SK-N-SH treated with all-trans-retinoic acid at 6 μM for 48 hours (cell line): Measurements from ENCODE around the gene ETV6.

Source experiments
- ATAC-seq: fragments of 200-7000 bp; cut with Tn5 transposase; 3 replicates; pipeline ENCODE4 v1.9.1; 2020; ENCODE audit warnings: mild to moderate bottlenecking, moderate library complexity
- BACH2 ChIP-seq: fragments of 250-450 bp; sonication (Bioruptor Pico); IDR thresholded peaks from 2 replicates; pipeline ENCODE4 v1.9.0; 2021; ENCODE audit warnings: mild to moderate bottlenecking, borderline replicate concordance
- CREB5 ChIP-seq: fragments of 250-450 bp; sonication (Bioruptor Pico); IDR thresholded peaks from 2 replicates; pipeline ENCODE4 v1.5.1; 2020; ENCODE audit warnings: low read depth, mild to moderate bottlenecking, moderate library complexity
- CSDC2 ChIP-seq: fragments of 250-450 bp; sonication (Bioruptor Pico); IDR thresholded peaks from 2 replicates; pipeline ENCODE4 v1.5.0; 2020; ENCODE audit warnings: mild to moderate bottlenecking, moderate library complexity
- CSRNP3 ChIP-seq: fragments of 250-450 bp; sonication (Bioruptor Pico); IDR thresholded peaks from 2 replicates; pipeline ENCODE4 v1.5.1; 2021; ENCODE audit warnings: mild to moderate bottlenecking, moderate library complexity
- ESRRG ChIP-seq: fragments of 250-450 bp; sonication (Bioruptor Pico); IDR thresholded peaks from 2 replicates; pipeline ENCODE4 v1.6.1; 2021; ENCODE audit warnings: mild to moderate bottlenecking
- ISL1 ChIP-seq: fragments of 250-450 bp; sonication (Bioruptor Pico); IDR thresholded peaks from 2 replicates; pipeline ENCODE4 v2.1.2; 2022; ENCODE audit warnings: mild to moderate bottlenecking, moderate library complexity
- OSR1 ChIP-seq: fragments of 250-450 bp; sonication (Bioruptor Pico); IDR thresholded peaks from 2 replicates; pipeline ENCODE4 v1.8.0; 2022; ENCODE audit warnings: moderate library complexity, mild to moderate bottlenecking, inconsistent platforms
- PPARA ChIP-seq: fragments of 250-450 bp; sonication (Bioruptor Pico); IDR thresholded peaks from 2 replicates; pipeline ENCODE4 v1.5.0; 2020; ENCODE audit warnings: mild to moderate bottlenecking, borderline replicate concordance
- RARB ChIP-seq: fragments of 250-450 bp; sonication (Bioruptor Pico); IDR thresholded peaks from 2 replicates; pipeline ENCODE4 v1.8.0; 2021; ENCODE audit warnings: mild to moderate bottlenecking, moderate library complexity
- SNAI2 ChIP-seq: fragments of 250-450 bp; sonication (Bioruptor Pico); IDR thresholded peaks from 2 replicates; pipeline ENCODE4 v1.5.0; 2020; ENCODE audit warnings: mild to moderate bottlenecking, moderate library complexity
- TCF4 ChIP-seq: fragments of 250-450 bp; sonication (Bioruptor Pico); IDR thresholded peaks from 2 replicates; pipeline ENCODE4 v1.8.0; 2021; ENCODE audit warnings: mild to moderate bottlenecking, moderate library complexity, borderline replicate concordance
- TOX ChIP-seq: fragments of 250-450 bp; sonication (Bioruptor Pico); IDR thresholded peaks from 2 replicates; pipeline ENCODE4 v1.8.0; 2021; ENCODE audit warnings: mild to moderate bottlenecking, moderate library complexity, borderline replicate concordance
- TSHZ2 ChIP-seq: fragments of 250-450 bp; sonication (Bioruptor Pico); IDR thresholded peaks from 2 replicates; pipeline ENCODE4 v1.5.0; 2020; ENCODE audit warnings: mild to moderate bottlenecking, moderate library complexity
- ZC3H10 ChIP-seq: fragments of 250-450 bp; sonication (Bioruptor Pico); IDR thresholded peaks from 2 replicates; pipeline ENCODE4 v1.5.1; 2021; ENCODE audit warnings: mild to moderate bottlenecking, moderate library complexity
- ZFP3 ChIP-seq: fragments of 250-450 bp; sonication (Bioruptor Pico); IDR thresholded peaks from 2 replicates; pipeline ENCODE4 v1.5.0; 2020; ENCODE audit warnings: mild to moderate bottlenecking, moderate library complexity
- ZNF565 ChIP-seq: fragments of 450-650 bp; formaldehyde crosslinking; conservative IDR thresholded peaks from 2 replicates; pipeline ENCODE4 v1.5.0; 2020; ENCODE audit warnings: low read depth, mild to moderate bottlenecking, moderate library complexity
- ZNF70 ChIP-seq: fragments of 450-650 bp; formaldehyde crosslinking; IDR thresholded peaks from 2 replicates; pipeline ENCODE4 v1.5.0; 2020; ENCODE audit warnings: mild to moderate bottlenecking, moderate library complexity
- ZNF8 ChIP-seq: fragments of 450-650 bp; formaldehyde crosslinking; IDR thresholded peaks from 2 replicates; pipeline ENCODE4 v1.5.0; 2020; ENCODE audit warnings: mild to moderate bottlenecking, moderate library complexity
- TF ChIP-seq, protein P1 (sequence below): fragments of 250-450 bp; sonication (Bioruptor Pico); IDR thresholded peaks from 2 replicates; pipeline ENCODE4 v1.8.0; 2020; ENCODE audit warnings: mild to moderate bottlenecking, moderate library complexity, borderline replicate concordance
- TF ChIP-seq, protein P2 (sequence below): fragments of 250-450 bp; sonication (Bioruptor Pico); IDR thresholded peaks from 2 replicates; pipeline ENCODE4 v1.8.0; 2021; ENCODE audit warnings: low read depth, mild to moderate bottlenecking, moderate library complexity, borderline replicate concordance

Gene ETV6

GRCh38 chr12:11705010-11705409 is 55.5 kb downstream of the ETV6 start:
- ATAC-seq = peak; percentile 68
- TF ChIP-seq PPARA (CRISPR knock-in tag) (no peak), ZNF565 (CRISPR knock-in tag) (no peak), TOX (CRISPR knock-in tag) (no peak), RARB (CRISPR knock-in tag) (no peak), CREB5 (CRISPR knock-in tag) (peak; percentile 53; the same call in 1 of the 2 replicates), ESRRG (no peak), TSHZ2 (no peak), ZNF8 (CRISPR knock-in tag) (no peak), BACH2 (CRISPR knock-in tag) (no peak), ZFP3 (CRISPR knock-in tag) (peak; percentile 52; the same call in 1 of the 2 replicates), CSRNP3 (CRISPR knock-in tag) (no peak), ISL1 (peak; percentile 31; the same call in 1 of the 2 replicates), TCF4 (CRISPR knock-in tag) (no peak), CSDC2 (no peak)
- TF ChIP-seq, protein P1, sequence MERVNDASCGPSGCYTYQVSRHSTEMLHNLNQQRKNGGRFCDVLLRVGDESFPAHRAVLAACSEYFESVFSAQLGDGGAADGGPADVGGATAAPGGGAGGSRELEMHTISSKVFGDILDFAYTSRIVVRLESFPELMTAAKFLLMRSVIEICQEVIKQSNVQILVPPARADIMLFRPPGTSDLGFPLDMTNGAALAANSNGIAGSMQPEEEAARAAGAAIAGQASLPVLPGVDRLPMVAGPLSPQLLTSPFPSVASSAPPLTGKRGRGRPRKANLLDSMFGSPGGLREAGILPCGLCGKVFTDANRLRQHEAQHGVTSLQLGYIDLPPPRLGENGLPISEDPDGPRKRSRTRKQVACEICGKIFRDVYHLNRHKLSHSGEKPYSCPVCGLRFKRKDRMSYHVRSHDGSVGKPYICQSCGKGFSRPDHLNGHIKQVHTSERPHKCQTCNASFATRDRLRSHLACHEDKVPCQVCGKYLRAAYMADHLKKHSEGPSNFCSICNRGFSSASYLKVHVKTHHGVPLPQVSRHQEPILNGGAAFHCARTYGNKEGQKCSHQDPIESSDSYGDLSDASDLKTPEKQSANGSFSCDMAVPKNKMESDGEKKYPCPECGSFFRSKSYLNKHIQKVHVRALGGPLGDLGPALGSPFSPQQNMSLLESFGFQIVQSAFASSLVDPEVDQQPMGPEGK = no peak

- ATAC-seq = no peak
- TF ChIP-seq OSR1 (CRISPR knock-in tag) = no peak
- TF ChIP-seq PPARA (CRISPR knock-in tag) = no peak
- no peak for TF ChIP-seq ZC3H10 (CRISPR knock-in tag)
- no peak for TF ChIP-seq ZFP3 (CRISPR knock-in tag)
- no peak for TF ChIP-seq ZNF565 (CRISPR knock-in tag)
- no peak for TF ChIP-seq SNAI2 (CRISPR knock-in tag)
- TF ChIP-seq ZNF70 = no peak
- TF ChIP-seq TCF4 (CRISPR knock-in tag) = no peak
- TF ChIP-seq BACH2 (CRISPR knock-in tag) = no peak
- TF ChIP-seq CSRNP3 (CRISPR knock-in tag) = no peak
- TF ChIP-seq, protein P2, sequence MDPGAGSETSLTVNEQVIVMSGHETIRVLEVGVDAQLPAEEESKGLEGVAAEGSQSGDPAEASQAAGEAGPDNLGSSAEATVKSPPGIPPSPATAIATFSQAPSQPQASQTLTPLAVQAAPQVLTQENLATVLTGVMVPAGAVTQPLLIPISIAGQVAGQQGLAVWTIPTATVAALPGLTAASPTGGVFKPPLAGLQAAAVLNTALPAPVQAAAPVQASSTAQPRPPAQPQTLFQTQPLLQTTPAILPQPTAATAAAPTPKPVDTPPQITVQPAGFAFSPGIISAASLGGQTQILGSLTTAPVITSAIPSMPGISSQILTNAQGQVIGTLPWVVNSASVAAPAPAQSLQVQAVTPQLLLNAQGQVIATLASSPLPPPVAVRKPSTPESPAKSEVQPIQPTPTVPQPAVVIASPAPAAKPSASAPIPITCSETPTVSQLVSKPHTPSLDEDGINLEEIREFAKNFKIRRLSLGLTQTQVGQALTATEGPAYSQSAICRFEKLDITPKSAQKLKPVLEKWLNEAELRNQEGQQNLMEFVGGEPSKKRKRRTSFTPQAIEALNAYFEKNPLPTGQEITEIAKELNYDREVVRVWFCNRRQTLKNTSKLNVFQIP = no peak
- no peak for TF ChIP-seq TSHZ2
- TF ChIP-seq RARB (CRISPR knock-in tag) = no peak
- TF ChIP-seq, protein P1 = no peak
- TF ChIP-seq CREB5 (CRISPR knock-in tag) = no peak
Observed at GRCh38 chr12:11706509-11707379, 57.3 kb downstream of the ETV6 start.
